SK-N-SH (cell line): Measurements from ENCODE around the gene PHF21B.

ENCODE experiments used
- SMC3 ChIP-seq: IDR thresholded peaks from 2 replicates; pipeline ENCODE4 v1.6.1; 2012; ENCODE audit warnings: low read depth, low read length, improper control_type of control experiment
- TF ChIP-seq, protein P1 (sequence below): IDR thresholded peaks from 2 replicates; pipeline ENCODE4 v1.6.1; 2012; ENCODE audit warnings: mild to moderate bottlenecking, low read depth, low read length, moderate library complexity
- TF ChIP-seq, protein P2 (sequence below): fragments of 200-600 bp; sonication (generic); IDR thresholded peaks from 2 replicates; pipeline ENCODE4 v1.6.1; 2017; ENCODE audit warnings: antibody characterized with exemption, mild to moderate bottlenecking, moderate library complexity

DNA sequence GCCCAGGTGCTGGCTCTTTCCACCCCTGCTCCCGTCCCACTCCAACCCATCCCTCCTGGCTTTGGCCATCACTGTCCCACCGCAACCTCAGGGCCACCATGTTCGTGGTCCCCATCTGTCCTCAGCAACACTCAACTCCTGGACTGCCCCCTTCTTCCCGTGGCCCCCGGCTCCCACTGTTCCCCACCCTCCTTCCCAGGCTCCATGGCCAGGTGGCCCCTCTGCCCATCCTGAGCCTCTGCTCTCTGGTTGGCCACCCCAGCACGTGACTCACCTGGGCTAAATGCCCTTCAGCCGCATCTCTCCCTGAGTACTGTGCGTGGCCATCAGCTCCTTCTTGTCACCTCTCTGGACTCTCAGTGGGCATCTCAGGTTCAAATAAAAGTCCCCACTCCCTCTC, 41.6 kb upstream of the PHF21B start:
- no peak for TF ChIP-seq SMC3
- TF ChIP-seq, protein P1, sequence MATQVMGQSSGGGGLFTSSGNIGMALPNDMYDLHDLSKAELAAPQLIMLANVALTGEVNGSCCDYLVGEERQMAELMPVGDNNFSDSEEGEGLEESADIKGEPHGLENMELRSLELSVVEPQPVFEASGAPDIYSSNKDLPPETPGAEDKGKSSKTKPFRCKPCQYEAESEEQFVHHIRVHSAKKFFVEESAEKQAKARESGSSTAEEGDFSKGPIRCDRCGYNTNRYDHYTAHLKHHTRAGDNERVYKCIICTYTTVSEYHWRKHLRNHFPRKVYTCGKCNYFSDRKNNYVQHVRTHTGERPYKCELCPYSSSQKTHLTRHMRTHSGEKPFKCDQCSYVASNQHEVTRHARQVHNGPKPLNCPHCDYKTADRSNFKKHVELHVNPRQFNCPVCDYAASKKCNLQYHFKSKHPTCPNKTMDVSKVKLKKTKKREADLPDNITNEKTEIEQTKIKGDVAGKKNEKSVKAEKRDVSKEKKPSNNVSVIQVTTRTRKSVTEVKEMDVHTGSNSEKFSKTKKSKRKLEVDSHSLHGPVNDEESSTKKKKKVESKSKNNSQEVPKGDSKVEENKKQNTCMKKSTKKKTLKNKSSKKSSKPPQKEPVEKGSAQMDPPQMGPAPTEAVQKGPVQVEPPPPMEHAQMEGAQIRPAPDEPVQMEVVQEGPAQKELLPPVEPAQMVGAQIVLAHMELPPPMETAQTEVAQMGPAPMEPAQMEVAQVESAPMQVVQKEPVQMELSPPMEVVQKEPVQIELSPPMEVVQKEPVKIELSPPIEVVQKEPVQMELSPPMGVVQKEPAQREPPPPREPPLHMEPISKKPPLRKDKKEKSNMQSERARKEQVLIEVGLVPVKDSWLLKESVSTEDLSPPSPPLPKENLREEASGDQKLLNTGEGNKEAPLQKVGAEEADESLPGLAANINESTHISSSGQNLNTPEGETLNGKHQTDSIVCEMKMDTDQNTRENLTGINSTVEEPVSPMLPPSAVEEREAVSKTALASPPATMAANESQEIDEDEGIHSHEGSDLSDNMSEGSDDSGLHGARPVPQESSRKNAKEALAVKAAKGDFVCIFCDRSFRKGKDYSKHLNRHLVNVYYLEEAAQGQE = no peak
- TF ChIP-seq, protein P2, sequence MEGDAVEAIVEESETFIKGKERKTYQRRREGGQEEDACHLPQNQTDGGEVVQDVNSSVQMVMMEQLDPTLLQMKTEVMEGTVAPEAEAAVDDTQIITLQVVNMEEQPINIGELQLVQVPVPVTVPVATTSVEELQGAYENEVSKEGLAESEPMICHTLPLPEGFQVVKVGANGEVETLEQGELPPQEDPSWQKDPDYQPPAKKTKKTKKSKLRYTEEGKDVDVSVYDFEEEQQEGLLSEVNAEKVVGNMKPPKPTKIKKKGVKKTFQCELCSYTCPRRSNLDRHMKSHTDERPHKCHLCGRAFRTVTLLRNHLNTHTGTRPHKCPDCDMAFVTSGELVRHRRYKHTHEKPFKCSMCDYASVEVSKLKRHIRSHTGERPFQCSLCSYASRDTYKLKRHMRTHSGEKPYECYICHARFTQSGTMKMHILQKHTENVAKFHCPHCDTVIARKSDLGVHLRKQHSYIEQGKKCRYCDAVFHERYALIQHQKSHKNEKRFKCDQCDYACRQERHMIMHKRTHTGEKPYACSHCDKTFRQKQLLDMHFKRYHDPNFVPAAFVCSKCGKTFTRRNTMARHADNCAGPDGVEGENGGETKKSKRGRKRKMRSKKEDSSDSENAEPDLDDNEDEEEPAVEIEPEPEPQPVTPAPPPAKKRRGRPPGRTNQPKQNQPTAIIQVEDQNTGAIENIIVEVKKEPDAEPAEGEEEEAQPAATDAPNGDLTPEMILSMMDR = no peak
